Coronary artery (tissue), 2 donors: ENCODE data around the gene NAA40.

Experiments used
- DNase-seq: peaks from one replicate; pipeline ENCODE4 v3.0.0-alpha.2; 2017; ENCODE audit warnings: low spot score
- H3K27ac ChIP-seq, 2 donors: fragments of 200-600 bp; sonication (generic); one replicate each; pipeline ENCODE4 v1.5.1; 2016 to 2019
- H3K4me3 ChIP-seq: fragments of 200-600 bp; sonication (generic); 2 replicates; pipeline ENCODE4 v1.5.1; 2016; ENCODE audit warnings: mild to moderate bottlenecking, moderate library complexity
- CTCF ChIP-seq: fragments of 200-600 bp; sonication (generic); IDR thresholded peaks from one replicate; pipeline ENCODE4 v1.5.1; 2019; ENCODE audit warnings: antibody characterized with exemption

Gene NAA40

DNA sequence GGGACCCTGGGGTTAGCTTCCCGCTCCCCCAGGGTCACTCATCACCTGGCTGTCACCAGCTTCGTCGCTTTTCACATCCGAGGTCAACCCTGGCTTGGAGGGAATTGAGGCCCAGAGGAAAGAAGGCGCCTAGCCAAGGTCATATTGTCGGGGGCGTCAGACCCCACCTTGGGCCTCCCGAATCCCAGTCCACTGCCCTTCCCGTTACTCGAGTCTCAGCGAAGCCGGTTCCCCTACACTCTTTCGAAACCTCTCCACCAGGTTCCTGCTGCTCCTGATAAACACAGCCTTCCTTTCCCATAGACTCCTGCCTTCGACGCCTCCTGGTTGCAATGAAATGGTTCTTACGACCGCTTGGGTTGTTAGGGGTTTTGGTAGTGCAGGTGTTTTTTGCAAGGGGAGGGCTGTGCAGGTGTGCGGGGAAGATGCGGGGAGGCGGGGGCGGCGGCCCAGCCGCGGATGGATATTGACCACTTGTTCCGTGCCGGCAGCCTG, 642 bp downstream of the NAA40 start:
- TF ChIP-seq CTCF = no peak
- DNase-seq = no peak
- peak overlapping the region; percentile 38 to 86 for H3K27ac ChIP-seq

DNA sequence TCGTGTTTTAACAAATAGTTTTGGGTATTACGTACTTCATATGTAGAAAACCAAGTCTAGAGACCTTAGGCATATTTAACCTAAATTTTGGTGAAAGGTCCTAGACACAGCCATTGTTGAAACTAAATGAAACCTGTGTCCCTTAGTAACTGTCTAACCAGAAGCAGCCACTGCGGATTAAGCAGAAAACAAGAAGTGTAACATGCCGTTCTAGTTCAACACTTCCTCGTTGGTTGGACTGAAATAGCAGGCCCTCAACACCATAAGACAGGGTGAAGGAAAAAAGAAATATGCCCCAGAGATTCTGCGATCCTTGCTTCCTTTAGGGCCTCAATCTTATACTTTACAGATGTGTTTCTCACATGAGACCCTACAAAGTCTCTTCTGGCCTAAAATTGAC, 2.0 kb downstream of the NAA40 start:
- no peak overlapping the region for H3K4me3 ChIP-seq
- H3K27ac ChIP-seq = no peak overlapping the region
- no peak for TF ChIP-seq CTCF
- no peak for DNase-seq

More for the DNA sequence above, 642 bp downstream of the NAA40 start:
- H3K4me3 ChIP-seq = peak overlapping the region; percentile 91

DNA sequence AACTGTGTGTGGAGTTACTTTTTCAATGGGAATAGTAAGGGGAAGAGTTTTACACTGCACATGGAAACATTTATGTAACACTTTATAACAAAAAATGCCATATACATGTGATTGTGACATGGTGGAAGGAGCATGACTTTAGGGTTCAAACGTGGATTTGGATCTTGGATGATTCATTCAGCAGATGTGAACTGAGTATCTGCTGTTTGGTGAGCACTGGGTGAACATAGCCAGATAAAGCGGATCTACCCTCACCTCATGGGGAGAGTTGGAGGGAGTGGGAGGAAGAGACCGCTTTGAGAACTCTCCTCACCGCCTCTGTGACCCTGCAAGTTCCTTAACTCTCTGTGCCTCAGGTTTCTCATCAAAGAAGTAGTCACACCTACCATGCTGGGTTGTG, 3.1 kb downstream of the NAA40 start:
- Histone ChIP-seq H3K27ac (no peak overlapping the region), H3K4me3 (no peak overlapping the region)
- no peak for TF ChIP-seq CTCF
- no peak for DNase-seq

DNA sequence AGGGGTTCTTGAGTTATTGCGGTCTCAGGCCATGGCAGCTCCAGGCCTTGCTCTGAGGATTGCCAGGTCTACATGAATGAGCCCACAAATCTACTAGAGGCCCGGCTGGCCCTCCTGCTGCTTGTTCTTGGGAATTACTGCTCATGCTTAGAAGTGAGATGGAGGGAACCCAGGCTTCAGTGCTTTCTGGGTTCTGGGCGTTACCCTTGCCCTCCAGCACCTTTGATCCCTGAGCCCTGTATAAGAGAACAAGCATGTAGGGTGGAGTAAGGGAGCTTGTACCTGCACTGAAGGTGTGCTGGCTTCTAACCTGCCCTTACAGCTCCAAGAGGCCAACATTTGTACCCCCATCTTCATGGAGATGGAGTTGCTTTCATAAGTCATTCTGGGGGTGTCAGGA, 4.0 kb downstream of the NAA40 start:
- Histone ChIP-seq H3K27ac (no peak overlapping the region), H3K4me3 (no peak overlapping the region)
- no peak for TF ChIP-seq CTCF
- DNase-seq = no peak

- TF ChIP-seq CTCF = no peak
- Histone ChIP-seq H3K4me3 (no peak overlapping the region), H3K27ac (peak overlapping the region; percentile 60 to 75)
- no peak for DNase-seq
These were observed 6.2 kb downstream of the NAA40 start for GRCh38 chr11:63944987-63945386.

DNA sequence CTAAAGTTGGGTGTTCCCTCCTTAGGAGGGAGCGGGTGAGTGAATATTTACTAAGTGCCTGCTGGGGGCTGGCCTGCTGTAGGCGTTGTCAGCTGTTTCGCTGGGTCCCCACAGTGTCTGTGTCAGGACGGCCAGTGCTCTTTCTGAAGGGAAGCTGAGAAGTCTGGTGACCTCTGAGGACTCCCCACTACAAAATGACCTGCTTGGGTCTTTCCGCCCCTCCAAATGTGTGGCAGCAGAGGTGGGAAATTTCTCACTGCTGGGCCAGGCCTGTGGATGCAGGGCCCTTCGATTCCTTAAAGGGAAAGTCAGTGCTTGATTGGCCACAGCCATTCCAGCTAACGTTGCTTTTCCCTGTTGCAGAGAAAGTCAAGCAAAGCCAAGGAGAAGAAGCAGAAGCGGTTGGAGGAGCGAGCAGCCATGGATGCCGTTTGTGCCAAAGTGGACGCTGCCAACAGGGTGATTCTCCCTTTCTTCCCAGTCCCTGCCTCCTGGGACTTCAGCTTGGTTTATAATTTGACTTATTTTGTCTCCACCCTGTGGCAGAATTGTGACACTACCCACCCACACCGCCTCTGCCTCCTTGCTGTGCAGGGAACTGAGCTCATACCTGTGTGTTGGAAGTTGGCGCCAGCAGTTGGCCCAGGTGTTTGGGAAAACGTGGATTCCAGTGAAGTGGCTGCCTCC, 6.8 kb downstream of the NAA40 start:
- H3K27ac ChIP-seq = peak overlapping the region; percentile 60 to 75
- H3K4me3 ChIP-seq = peak overlapping the region; percentile 50
- peak; percentile 78 for TF ChIP-seq CTCF
- DNase-seq = peak; percentile 87
